DND-41 (cell line): ENCODE data around the gene STAM.

Experiments
- ATAC-seq: fragments of 200-7000 bp; cut with Tn5 transposase; 3 replicates; pipeline ENCODE4 v1.9.1; 2021; ENCODE audit warnings: low read depth; ENCODE audit not compliant: insufficient read depth
- DNase-seq: peaks from one replicate; pipeline ENCODE4 v3.0.0-alpha.2; 2020
- H2AFZ ChIP-seq: 2 replicates; pipeline ENCODE4 v1.6.0; 2012; ENCODE audit warnings: low read depth, low read length
- H3K27ac ChIP-seq: 2 replicates; pipeline ENCODE4 v1.5.1; 2012; ENCODE audit warnings: low read length, inconsistent platforms
- H3K27me3 ChIP-seq: fragments of 200-600 bp; sonication (generic); 2 replicates; pipeline ENCODE4 v1.6.0; 2012; ENCODE audit warnings: low read length, mild to moderate bottlenecking, inconsistent platforms; ENCODE audit not compliant: insufficient read depth, poor library complexity
- H3K36me3 ChIP-seq: 2 replicates; pipeline ENCODE4 v1.5.1; 2012; ENCODE audit warnings: low read length, inconsistent platforms; ENCODE audit not compliant: insufficient read depth
- H3K4me1 ChIP-seq: 2 replicates; pipeline ENCODE4 v1.5.1; 2012; ENCODE audit warnings: mild to moderate bottlenecking, low read length; ENCODE audit not compliant: insufficient read depth
- H3K4me2 ChIP-seq: 2 replicates; pipeline ENCODE4 v1.6.0; 2012; ENCODE audit warnings: mild to moderate bottlenecking, moderate library complexity, low read length, inconsistent platforms; ENCODE audit not compliant: insufficient read depth
- H3K4me3 ChIP-seq, 2 experiments: fragments of 200-600 bp in 1 of 2; shearing (Covaris generic) in 1 of 2; 2 replicates each; pipeline ENCODE4 v1.5.1; 2012 to 2016; ENCODE audit warnings: inconsistent platforms in 2 of 2, low read length in 2 of 2, mild to moderate bottlenecking in 2 of 2, low read depth in 1 of 2, moderate library complexity in 1 of 2
- H3K79me2 ChIP-seq: 2 replicates; pipeline ENCODE4 v1.6.0; 2012; ENCODE audit warnings: low read length, inconsistent platforms; ENCODE audit not compliant: insufficient read depth
- H3K9ac ChIP-seq: 2 replicates; pipeline ENCODE4 v1.6.0; 2012; ENCODE audit warnings: low read depth, mild to moderate bottlenecking, inconsistent platforms, low read length, moderate library complexity
- H3K9me3 ChIP-seq: 2 replicates; pipeline ENCODE4 v1.5.1; 2012; ENCODE audit warnings: low read length, moderate library complexity, mild to moderate bottlenecking, inconsistent platforms; ENCODE audit not compliant: insufficient read depth, severe bottlenecking
- H4K20me1 ChIP-seq: 2 replicates; pipeline ENCODE4 v1.6.0; 2012; ENCODE audit warnings: low read length; ENCODE audit not compliant: insufficient read depth
- CTCF ChIP-seq: IDR thresholded peaks from 2 replicates; pipeline ENCODE4 v1.5.1; 2012; ENCODE audit warnings: borderline replicate concordance, low read length, moderate library complexity, mild to moderate bottlenecking; ENCODE audit not compliant: poor library complexity, severe bottlenecking; ENCODE audit errors: extremely low read depth
- EZH2 ChIP-seq: IDR thresholded peaks from 3 replicates; pipeline ENCODE4 v1.6.1; 2012; ENCODE audit warnings: borderline replicate concordance, low read depth, mild to moderate bottlenecking, moderate library complexity, low read length, inconsistent platforms; ENCODE audit not compliant: severe bottlenecking

STAM gene

GRCh38 chr10:17605936-17606335 is 38.0 kb upstream of the STAM start:
- Histone ChIP-seq H3K79me2 (no peaks in the 10 kb centered on the region), H3K9me3 (no peaks in the 10 kb centered on the region), H3K27me3 (no peaks in the 10 kb centered on the region), H3K4me3 (no peak overlapping the region), H2AFZ (no peak overlapping the region), H3K36me3 (no peaks in the 10 kb centered on the region), H3K9ac (no peak overlapping the region), H3K4me1 (peaks cover 6% of the 10 kb centered on the region; the same call in 1 of the 2 replicates), H3K27ac (no peak overlapping the region), H4K20me1 (no peaks in the 10 kb centered on the region), H3K4me2 (no peak overlapping the region)
- ATAC-seq (no peak), DNase-seq (no peak)
- TF ChIP-seq EZH2: no peak
- TF ChIP-seq CTCF: no peak

- Histone ChIP-seq H2AFZ (no peak overlapping the region), H3K9ac (no peak overlapping the region), H3K27me3 (no peaks in the 10 kb centered on the region), H3K4me3 (no peak overlapping the region), H3K4me1 (peaks cover 6% of the 10 kb centered on the region; the same call in 1 of the 2 replicates), H3K27ac (no peak overlapping the region), H3K36me3 (no peaks in the 10 kb centered on the region), H4K20me1 (no peaks in the 10 kb centered on the region), H3K79me2 (no peaks in the 10 kb centered on the region), H3K4me2 (no peak overlapping the region), H3K9me3 (no peaks in the 10 kb centered on the region)
- ATAC-seq (no peak), DNase-seq (no peak)
- no peak for TF ChIP-seq EZH2
- TF ChIP-seq CTCF: no peak
Measured at GRCh38 chr10:17606547-17607040, 37.4 kb upstream of the STAM start.

GRCh38 chr10:17607060-17607459 is 36.9 kb upstream of the STAM start:
- Histone ChIP-seq H3K4me3 (no peak overlapping the region), H3K36me3 (no peaks in the 10 kb centered on the region), H3K79me2 (no peaks in the 10 kb centered on the region), H3K27me3 (no peaks in the 10 kb centered on the region), H3K9ac (no peak overlapping the region), H2AFZ (no peak overlapping the region), H3K4me2 (no peak overlapping the region), H3K27ac (no peak overlapping the region), H3K9me3 (no peaks in the 10 kb centered on the region), H4K20me1 (no peaks in the 10 kb centered on the region), H3K4me1 (peaks cover 6% of the 10 kb centered on the region; the same call in 1 of the 2 replicates)
- DNase-seq (no peak), ATAC-seq (peak; percentile 43; the same call in 1 of the 3 replicates)
- TF ChIP-seq EZH2: no peak
- no peak for TF ChIP-seq CTCF
